HTR-8/SVneo (cell line): ENCODE data around the gene RNF213.
"Not testable (repeated sequence)": the region's sequence is repeated elsewhere in the genome, so short reads cannot be mapped to it uniquely, and the experiment has no call there.

ENCODE experiments used
- DNase-seq: peaks from one replicate; pipeline ENCODE4 v3.0.0; 2011; ENCODE audit warnings: low spot score, mixed read lengths; ENCODE audit not compliant: insufficient read length
- FAIRE-seq: peaks from 2 replicates; lab custom pipeline; 2011; peaks lifted over from hg19 to GRCh38; lab: Jason Lieb, UNC

Gene RNF213

DNA sequence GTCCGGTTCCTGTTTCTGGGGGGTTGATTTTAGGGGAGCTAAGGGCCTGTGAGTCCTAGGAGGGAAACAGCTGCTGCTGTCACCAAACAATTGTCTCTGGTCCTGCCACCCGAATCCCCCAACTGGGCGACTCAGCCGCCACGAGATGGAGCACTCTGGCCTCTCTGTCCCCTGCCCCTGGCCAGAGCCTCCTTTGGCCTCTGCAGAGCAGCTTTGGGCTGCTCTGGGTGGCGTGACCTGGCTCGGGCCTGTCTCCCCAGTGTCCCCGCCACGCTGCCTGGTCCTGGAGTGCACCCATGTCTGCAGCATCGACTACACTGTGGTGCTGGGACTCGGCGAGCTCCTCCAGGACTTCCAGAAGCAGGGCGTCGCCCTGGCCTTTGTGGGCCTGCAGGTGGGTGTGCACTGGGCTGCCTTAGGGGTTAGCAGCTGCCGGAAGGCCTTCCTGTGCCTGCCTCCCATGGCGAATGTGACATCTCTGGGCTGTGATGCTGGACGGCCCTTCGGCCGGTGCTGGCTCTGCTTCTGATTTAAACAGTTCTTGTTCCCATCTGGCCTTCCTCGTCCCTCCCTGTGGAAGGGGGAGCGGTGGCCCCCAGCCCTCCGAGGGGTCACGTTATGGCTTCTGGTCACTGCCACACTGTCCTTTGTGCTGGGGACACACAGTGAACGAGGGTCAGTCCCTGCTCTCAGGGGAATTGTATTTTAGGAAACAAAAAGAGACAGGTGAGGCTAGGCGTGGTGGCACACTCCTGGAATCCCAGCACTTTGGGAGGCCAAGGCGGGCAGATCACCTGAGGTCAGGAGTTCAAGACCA lies 11.6 kb upstream of the RNF213 start:
- FAIRE-seq (no peak), DNase-seq (no peak)

DNA sequence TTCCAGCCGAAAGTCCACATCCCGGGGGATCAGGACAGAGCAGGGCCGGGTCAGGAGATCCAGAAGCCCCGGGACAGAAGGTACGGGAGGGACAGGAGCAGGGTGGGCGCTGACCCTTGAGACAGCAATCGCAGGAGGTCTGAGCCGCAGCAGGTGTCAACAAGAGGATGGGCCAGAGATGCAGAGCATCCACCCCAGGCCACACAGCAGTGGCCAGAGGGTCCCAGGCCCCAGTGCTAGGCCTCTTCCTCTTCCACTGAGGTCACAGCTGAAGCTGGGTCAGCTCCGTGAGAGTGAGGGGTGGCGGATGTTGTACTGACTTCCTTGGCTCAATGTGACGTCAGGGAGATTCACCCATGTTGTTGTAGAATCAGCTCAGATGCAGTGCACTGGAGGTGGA lies 8.7 kb upstream of the RNF213 start:
- DNase-seq (no peak), FAIRE-seq (peak; percentile 31)

DNA sequence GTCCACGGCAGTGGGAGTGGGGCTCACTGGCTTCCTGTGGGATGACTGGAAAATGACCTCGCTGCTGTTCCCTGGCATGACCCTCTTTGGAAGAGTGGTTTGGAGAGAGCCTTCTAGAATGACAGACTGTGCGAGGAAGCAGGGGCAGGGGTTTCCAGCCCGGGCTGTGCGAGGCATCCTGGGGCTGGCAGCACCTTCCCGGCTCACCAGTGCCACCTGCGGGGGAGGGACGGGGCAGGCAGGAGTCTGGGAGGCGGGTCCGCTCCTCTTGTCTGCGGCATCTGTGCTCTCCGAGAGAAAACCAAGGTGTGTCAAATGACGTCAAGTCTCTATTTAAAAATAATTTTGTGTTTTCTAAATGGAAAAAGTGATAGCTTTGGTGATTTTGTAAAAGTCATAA lies 7.8 kb upstream of the RNF213 start:
- no peak for FAIRE-seq

DNA sequence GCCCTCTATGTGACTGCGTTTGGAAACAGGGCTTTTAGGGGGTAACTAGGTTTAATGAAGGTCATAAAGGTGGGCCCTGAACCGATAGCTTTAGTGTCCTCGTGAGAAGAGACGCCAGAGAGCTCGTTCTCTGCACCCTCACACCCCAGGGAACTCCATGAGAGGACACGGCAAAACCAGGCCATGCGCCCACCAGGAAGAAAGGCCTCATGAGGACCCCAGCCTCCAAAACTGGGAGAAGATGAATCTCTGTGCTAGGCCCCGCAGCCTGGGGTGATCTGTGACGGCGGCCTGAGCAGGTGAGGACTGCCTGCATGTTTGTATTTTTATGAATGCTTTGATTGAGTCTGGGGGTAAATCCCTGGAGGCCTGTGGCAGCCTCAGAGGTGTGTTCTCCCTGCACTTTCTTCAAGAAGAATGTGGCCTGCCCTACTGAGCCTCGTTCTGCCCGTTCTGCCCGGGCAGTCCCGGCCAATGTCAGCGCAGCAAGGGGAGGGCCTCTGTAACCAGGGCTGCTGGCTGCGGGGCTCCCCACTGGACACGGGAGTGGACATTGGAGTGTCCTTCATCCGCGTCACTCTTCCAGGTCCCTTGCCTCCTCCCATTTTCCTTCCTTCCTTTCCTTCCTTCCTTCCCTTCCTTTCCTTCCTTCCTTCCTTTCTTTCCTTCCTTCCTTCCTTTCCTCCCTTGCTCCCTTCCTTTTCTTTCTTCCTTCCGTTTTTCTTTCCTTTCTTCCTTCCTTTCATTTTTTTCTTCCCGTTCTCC lies 6.8 kb upstream of the RNF213 start:
- DNase-seq (no peak), FAIRE-seq (no peak)

More for the DNA sequence above, 7.8 kb upstream of the RNF213 start:
- DNase-seq, result no peak

DNA sequence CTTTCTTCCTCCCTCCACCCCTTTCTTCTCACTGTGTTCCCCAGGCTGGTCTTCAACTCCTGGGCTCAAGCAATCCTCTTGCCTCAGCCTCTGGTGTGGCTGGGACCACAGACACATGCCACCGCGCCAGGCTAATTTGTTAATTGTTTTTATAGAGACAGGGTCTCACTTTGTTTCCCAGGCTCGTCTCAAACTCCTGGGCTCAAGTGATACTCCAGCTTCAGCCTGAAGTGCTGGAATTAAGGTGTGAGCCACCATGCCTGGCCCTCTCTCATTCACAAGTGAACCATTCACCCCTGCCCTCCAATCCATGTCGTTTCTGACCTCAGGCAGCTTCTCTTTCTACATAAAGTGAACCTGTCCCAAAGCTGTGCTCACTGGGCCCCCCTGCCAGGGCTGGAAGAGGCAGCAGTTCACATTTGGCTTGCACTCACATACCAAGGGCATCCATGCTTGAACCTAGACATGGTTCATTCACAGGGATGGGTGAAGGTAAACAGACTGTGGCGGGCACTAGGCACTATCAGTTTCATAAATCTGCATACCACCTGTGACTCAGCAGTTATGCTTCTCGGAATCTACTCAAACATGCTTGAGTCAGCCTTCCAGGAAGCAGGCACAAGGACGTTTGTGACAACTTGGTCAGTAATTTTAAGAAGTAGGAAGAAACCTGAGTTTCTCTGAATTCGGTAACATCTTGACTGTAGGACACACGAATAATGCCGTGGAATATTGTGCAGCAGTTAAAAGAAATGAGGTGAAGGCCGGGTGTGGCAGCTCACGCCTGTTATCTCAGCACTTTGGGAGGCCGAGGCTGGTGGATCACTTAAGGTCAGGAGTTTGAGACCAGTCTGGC lies 6.0 kb upstream of the RNF213 start:
- peak; percentile 88 for FAIRE-seq

DNA sequence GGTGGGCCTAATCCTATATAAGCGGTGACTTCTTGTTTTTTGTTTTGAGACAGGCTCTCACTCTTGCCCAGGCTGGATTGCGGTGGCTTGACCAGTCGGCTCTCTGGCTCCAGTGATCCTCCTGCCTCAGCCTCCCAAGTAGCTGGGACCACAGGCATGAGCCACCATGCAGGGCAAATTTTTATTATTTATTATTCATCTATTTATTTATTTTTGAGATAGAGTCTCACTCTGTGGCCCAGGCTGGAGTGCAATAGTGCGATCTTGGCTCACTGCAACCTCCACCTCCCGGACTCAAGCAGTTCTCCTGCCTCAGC lies 4.7 kb upstream of the RNF213 start:
- no peak for FAIRE-seq

More for the DNA sequence above, 6.0 kb upstream of the RNF213 start:
- peak; percentile 89 for DNase-seq

DNA sequence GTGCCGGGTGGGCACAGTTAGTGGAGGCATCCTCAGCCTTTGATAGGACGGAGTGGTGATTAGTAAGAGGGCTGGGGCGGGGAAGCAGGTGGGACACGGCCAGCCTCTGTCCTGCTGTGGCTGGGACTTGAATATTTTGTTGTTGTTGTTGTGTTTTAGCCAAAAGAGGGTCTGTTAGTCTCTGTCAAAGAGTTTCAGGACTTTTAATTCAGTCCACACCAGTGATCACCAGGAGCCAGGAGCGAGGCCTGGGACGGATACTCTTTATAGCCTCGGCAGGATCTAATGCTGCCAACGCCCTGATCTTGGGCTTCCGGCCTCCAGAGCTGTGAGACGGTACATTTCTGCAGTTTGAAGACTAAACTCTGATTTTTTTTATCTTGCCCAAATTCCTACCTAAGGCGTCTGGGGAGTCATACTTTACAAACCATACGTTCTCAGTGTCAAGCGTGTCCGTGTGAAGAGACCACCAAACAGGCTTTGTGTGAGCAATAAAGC lies 2.9 kb upstream of the RNF213 start:
- no peak for FAIRE-seq
- DNase-seq, result no peak

More for the DNA sequence above, 4.7 kb upstream of the RNF213 start:
- DNase-seq, result no peak

DNA sequence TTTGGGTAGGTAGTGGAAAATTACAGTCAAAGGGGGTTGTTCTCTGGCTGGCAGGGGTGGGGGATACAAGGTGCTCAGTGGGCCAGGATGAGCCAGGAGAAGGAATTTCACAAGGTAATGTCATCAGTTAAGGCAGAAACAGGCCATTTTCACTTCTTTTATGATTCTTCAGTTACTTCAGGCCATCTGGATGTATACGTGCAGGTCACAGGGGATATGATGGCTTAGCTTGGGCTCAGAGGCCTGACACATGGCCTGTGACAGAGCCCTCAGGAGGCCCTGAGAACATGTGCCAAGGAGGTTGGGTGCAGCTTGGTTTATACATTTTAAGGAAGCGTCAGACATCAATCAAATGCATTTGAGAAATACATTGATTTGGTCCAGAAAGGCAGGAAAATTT lies 2.4 kb upstream of the RNF213 start:
- not testable (repeated sequence) for DNase-seq, FAIRE-seq

DNA sequence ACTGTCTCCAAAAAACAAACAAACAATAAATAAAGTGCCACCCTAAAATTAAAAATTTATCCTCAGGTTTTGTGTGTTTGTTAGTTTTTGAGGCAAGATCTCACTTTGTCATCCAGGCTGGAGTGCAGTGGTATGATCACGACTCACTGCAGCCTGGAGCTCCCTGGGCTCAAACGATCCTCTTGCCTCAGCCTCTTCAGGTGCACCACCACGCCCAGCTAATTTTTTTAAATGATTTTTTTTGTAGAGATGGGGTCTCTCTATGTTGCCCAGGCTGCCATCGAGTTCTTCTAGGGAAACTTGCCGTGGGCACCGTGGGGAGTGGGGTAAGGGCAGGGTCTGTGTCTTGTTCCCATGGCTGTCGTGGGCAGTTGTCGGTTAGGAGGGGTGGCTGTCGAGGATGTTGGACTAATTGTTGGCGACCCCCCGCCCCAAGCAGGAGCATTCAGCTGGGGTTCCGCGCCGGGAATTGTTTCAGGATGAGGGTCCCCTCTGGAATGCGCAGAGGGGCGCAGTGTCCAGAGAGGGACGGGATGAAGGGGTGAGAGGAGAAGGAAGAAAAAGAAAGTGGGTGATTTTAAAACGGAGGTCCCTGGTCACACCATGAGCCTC lies 1.1 kb upstream of the RNF213 start:
- FAIRE-seq, result no peak
- DNase-seq, result no peak

DNA sequence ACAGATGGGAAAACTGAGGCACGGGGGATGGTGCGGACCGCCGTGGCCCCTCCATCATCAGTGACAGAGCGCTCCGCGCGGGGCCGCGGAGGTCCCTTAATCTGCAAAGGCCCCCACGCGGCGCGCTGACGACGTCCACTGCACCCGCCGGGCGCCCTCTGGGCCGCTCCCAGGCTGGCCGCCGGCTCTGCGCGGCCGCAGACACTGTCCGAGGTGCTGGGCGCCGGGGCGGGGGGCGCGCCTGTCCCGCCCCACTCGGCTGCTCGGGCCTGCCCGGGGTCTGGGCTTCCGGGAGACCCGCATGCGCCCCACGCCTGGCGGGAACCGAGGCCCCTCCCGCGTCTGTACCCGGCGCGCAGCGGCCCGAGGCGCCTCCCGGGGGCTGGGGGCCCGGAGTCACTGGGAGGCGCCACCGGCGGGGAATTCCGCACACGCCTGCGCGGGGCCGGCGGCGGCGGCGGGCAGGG lies 550 bp upstream of the RNF213 start:
- DNase-seq (peak; percentile 78), FAIRE-seq (no peak)

DNA sequence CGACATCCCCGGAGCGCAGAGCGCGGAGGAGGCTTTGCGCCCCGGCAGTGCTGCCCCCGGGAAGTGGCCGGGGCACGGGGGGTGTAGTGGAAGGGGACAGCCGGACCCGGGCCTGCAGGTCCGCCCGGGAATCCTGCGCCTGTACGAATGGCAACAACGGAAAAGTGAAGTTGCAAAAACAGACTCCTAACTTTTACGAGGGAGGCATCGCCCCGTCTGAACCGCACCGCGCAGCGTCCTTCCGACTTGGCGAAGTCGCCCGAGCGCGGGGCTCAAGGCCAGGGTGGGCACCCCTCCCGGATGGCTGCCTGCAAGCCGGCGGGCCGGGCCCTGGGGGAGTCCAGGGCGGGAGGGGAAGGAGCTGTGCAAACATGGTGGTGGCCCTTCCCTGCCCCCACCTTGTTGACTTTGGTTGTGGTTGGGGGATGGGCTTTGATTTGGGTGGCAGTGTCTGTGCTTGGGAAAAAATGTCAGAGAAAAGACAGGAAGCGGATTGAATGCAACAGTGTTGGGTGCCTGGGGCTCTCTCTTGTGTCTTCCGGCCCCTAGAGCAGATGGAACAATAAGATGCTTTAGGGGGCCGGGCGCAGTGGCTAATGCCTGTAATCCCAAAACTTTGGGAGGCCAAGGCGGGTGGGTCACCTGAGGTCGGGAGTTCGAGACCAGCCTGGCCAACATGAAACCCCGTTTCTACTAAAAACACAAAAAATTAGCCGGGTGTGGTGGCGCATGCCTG lies 675 bp downstream of the RNF213 start:
- DNase-seq (peak; percentile 58), FAIRE-seq (no peak)

DNA sequence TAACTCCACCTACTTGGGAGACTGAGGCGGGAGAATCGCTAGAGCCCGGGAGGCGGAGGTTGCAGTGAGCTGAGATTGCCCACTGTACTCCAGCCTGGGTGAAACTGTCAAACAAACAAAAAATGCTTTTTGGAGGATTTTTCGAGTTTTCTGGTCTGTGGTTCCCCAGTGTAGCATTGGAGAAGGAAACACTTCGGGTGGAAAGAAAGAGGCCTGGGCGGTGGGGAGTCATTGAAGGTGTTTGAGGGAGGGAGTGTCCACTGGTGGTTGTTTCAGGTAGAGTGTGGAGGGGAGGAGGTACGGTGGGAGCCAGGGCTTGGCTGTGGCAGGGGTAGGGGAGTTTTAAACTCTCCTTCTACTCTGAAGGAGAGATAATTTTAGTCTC lies 1.2 kb downstream of the RNF213 start:
- FAIRE-seq (no peak), DNase-seq (no peak)

DNA sequence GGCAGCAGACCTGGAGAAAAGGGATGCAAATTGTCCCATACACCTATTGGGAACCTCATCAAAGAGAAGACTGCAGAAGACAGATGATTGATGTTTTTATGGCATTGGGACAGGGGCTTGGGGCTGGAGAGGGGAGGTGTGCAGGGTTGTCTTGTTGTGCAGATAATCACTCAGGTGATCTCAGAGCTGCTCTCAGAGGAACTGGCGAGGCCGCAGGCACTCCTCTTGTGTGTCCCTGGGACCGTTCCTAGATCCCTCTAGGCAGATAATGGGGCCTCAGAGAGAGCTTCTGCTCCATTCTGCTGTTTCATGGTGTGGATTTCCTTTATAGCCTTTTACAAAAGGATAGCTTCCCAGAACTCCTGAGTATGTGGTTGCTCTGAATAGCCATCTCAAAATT lies 1.6 kb downstream of the RNF213 start:
- DNase-seq (no peak), FAIRE-seq (no peak)

DNA sequence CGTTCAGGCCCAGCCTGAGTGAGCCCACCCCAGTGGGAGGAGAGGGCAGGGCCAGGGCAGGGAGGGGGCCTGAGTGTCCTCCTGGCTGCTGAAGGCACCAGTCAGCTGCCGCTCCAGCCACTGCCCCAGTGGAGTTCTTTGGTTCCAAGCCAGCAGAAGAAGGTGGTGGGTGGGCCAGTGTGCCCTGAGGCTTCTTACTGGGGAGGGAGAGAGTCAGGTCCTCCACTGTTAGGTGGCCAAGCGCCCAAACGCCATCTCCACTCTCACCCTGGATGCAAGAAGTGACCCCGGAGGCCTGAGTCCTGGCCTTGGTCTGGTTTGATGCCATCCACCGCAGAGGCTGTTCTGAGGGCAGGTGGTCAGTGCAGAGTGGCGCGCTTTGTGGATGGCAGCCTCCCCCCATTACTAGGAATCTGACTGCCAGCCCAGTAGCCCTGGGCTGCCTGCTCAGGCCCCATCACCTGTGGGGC lies 2.2 kb downstream of the RNF213 start:
- DNase-seq, result no peak

DNA sequence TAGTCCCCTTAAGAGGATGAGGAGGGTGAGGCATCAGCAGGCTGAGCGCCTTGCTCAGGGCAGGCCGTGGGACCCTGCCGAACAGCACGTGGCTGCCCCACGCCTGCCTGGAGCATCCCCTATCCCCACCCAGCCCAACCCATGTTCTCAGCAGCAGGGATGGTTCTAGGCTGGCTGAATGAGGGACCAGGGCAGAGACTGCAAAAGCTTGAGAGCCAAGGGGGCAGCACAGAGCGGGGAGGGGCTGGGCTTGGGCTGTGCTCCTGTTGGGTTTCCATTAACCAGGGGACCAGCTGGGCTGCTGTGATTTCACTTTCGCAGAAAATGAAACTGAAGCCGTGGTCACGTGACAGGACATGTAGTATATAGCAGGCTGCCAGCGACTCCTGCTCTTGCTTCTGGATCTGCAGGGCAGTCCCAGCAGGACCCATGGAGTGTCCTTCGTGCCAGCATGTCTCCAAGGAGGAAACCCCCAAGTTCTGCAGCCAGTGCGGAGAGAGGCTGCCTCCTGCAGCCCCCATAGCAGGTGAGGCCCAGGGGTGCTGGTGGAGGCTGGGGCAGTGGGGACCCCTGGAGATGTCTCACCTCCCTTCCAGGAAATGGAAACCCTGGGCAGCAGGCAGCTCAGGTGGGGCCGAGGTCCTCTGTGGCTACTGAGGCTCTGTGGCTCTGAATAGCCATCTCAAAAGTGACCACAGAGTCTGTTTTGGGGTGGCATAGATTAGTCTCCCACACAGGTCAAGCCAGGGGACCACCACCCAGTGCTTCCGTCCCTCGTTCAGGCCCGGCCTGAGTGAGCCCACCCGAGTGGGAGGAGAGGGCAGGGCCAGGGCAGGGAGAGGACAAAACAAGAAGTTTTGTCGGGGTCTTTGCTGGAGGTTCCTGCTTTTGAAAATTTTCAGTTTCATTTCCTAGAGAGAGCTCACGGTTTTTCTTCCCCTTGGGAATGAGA lies 2.9 kb downstream of the RNF213 start:
- FAIRE-seq, result no peak
- no peak for DNase-seq

More for the DNA sequence above, 2.2 kb downstream of the RNF213 start:
- FAIRE-seq, result no peak

DNA sequence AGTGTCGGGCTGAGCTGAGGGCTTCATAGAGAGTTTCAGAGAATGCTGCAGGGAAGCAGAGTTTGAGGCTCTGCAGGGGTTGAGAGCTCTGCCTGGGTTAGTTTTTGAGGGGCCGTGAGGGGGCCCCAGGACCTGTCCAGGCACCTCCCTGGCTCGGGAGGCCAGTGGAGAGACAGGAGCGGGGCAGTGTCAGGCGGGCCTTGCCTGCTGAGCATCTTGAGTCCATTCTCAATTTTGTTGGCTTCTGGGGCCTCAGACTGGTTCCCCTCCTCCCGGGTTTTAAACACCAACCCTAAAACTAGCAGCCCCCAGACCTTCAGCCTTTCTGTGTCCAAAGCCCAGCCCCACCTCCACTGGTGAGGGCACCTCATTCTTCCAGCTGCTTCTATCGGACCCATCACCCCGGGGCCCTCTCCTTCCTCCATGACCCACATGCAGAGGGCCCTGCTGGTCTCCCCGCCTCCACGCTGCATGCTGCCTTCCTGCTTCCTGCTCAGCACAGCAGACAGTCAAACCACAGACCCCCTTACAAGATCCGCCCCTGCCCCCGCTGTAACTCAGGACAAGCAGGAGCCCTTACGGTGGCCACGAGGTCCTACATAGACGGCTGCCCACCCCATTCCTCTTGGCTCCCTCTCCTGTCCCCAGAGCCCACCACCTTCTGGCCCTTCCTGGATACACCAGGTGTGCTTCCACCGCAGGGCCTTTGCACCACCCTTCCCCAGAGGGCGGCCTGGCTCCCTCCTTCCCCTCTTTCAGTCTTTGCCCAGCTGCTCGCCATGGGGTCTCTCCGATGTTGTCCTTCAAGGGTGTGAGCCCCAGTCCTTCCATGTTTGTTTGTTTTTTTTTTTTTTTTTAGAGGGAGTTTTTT lies 3.8 kb downstream of the RNF213 start:
- DNase-seq, result no peak
- FAIRE-seq, result no peak
